GM23338 (cell line): ENCODE data around the gene GRID1. TPM values are rescaled to one million over a fixed set of nuclear protein-coding genes. Genes with fewer than 3 reads are reported as not detected.

Experiments used
- ATAC-seq: fragments of 200-7000 bp; cut with Tn5 transposase; 3 replicates; pipeline ENCODE4 v1.9.1; 2020
- DNase-seq: peaks from one replicate; pipeline ENCODE4 v3.0.0-alpha.2; 2015; ENCODE audit warnings: low spot score
- H2AFZ ChIP-seq: fragments of 200-600 bp; sonication (generic); 2 replicates; pipeline ENCODE4 v1.8.0; 2016; ENCODE audit warnings: antibody characterized with exemption, mild to moderate bottlenecking, moderate library complexity
- H3F3A ChIP-seq: fragments of 200-600 bp; sonication (generic); replicated peaks from 2 replicates; pipeline ENCODE4 v1.8.0; 2017; ENCODE audit warnings: antibody characterized with exemption, mixed run types, low read depth
- H3K27ac ChIP-seq: fragments of 200-600 bp; sonication (generic); 2 replicates; pipeline ENCODE4 v1.6.1; 2016; ENCODE audit warnings: low read depth
- H3K27me3 ChIP-seq: fragments of 200-600 bp; sonication (generic); 2 replicates; pipeline ENCODE4 v1.8.0; 2016; ENCODE audit warnings: mild to moderate bottlenecking, mixed run types, moderate library complexity; ENCODE audit not compliant: insufficient read depth
- H3K36me3 ChIP-seq: fragments of 200-600 bp; sonication (generic); 2 replicates; pipeline ENCODE4 v1.8.0; 2016; ENCODE audit warnings: mild to moderate bottlenecking; ENCODE audit not compliant: insufficient read depth
- H3K4me1 ChIP-seq: fragments of 200-600 bp; sonication (generic); 2 replicates; pipeline ENCODE4 v1.8.0; 2016; ENCODE audit warnings: mild to moderate bottlenecking, moderate library complexity; ENCODE audit not compliant: insufficient read depth
- H3K4me2 ChIP-seq: fragments of 200-600 bp; sonication (generic); 2 replicates; pipeline ENCODE4 v1.7.1; 2017; ENCODE audit warnings: mixed run types
- H3K4me3 ChIP-seq: fragments of 200-600 bp; sonication (generic); 2 replicates; pipeline ENCODE4 v1.6.1; 2016; ENCODE audit warnings: mixed run types
- H3K79me2 ChIP-seq: fragments of 200-600 bp; sonication (generic); replicated peaks from 2 replicates; pipeline ENCODE4 v1.8.0; 2017; ENCODE audit warnings: mild to moderate bottlenecking; ENCODE audit not compliant: insufficient read depth
- H3K9me2 ChIP-seq: fragments of 200-600 bp; sonication (generic); 2 replicates; pipeline ENCODE4 v1.8.0; 2017; ENCODE audit not compliant: insufficient read depth
- H4K20me1 ChIP-seq: fragments of 200-600 bp; sonication (generic); replicated peaks from 2 replicates; pipeline ENCODE4 v1.8.0; 2017; ENCODE audit warnings: mild to moderate bottlenecking; ENCODE audit not compliant: insufficient read depth
- H3K27ac Mint-ChIP-seq: 2 replicates; pipeline ENCODE4 v1.8.0; 2020; ENCODE audit warnings: inconsistent platforms, mild to moderate bottlenecking, moderate library complexity, mixed read lengths
- H3K27me3 Mint-ChIP-seq: 3 replicates; pipeline ENCODE4 v1.8.0; 2022; ENCODE audit warnings: low read depth, mild to moderate bottlenecking, moderate library complexity, mixed read lengths, inconsistent platforms; ENCODE audit not compliant: insufficient read depth, poor library complexity
- H3K36me3 Mint-ChIP-seq: 3 replicates; pipeline ENCODE4 v1.8.0; 2021; ENCODE audit warnings: low read depth, mild to moderate bottlenecking, inconsistent platforms, moderate library complexity, mixed read lengths
- H3K4me1 Mint-ChIP-seq: 3 replicates; pipeline ENCODE4 v1.8.0; 2020; ENCODE audit warnings: mild to moderate bottlenecking, inconsistent platforms, mixed read lengths
- H3K4me3 Mint-ChIP-seq: 3 replicates; pipeline ENCODE4 v1.8.0; 2021; ENCODE audit warnings: moderate library complexity, mild to moderate bottlenecking, inconsistent platforms, mixed read lengths
- H3K9me3 Mint-ChIP-seq: 3 replicates; pipeline ENCODE4 v1.8.0; 2020; ENCODE audit warnings: moderate library complexity, mild to moderate bottlenecking, inconsistent platforms, mixed read lengths
- EZH2 ChIP-seq: fragments of 200-600 bp; sonication (generic); IDR thresholded peaks from one replicate; pipeline ENCODE4 v1.8.0; 2017; ENCODE audit warnings: antibody characterized with exemption, mild to moderate bottlenecking, low read depth; ENCODE audit not compliant: unreplicated experiment
- JUNB ChIP-seq: IDR thresholded peaks from one replicate; pipeline ENCODE4 v1.6.1; 2016; ENCODE audit warnings: antibody characterized with exemption; ENCODE audit not compliant: unreplicated experiment
- NANOG ChIP-seq: IDR thresholded peaks from 2 replicates; pipeline ENCODE4 v1.6.1; 2016; ENCODE audit warnings: antibody characterized with exemption, borderline replicate concordance
- STAT1 ChIP-seq: IDR thresholded peaks from one replicate; pipeline ENCODE4 v1.6.1; 2016; ENCODE audit warnings: antibody characterized with exemption; ENCODE audit not compliant: unreplicated experiment
- ZNF114 ChIP-seq: fragments of 250-450 bp; sonication (Bioruptor Pico); IDR thresholded peaks from 2 replicates; pipeline ENCODE4 v1.5.0; 2020; ENCODE audit warnings: mild to moderate bottlenecking, moderate library complexity
- polyA plus RNA-seq: library from polyadenylated mRNA; unstranded; fragments of >200 nt; fragmentation: Nextera tagmentation; extraction: Ambion mirVana; gene quantifications from 2 replicates; pipeline ENCODE4 v1.2.1, GENCODE V29; 2016
- total RNA-seq: library from RNA; depleted of rRNA; stranded (reverse); fragments of >200 nt; shearing (Covaris generic); gene quantifications from 2 replicates; pipeline ENCODE4 v1.2.3, GENCODE V29; 2014
- TF ChIP-seq, protein P1 (sequence below): fragments of 250-450 bp; sonication (Bioruptor Pico); IDR thresholded peaks from 2 replicates; pipeline ENCODE4 v1.5.0; 2020; ENCODE audit warnings: mild to moderate bottlenecking, moderate library complexity
- TF ChIP-seq, protein P2 (sequence below): IDR thresholded peaks from 2 replicates; pipeline ENCODE4 v1.6.1; 2016; ENCODE audit warnings: antibody characterized with exemption

Gene GRID1
- total and polyA plus RNA-seq, 2 experiments from 2014 or later = 0.14 to 0.15 TPM

DNA sequence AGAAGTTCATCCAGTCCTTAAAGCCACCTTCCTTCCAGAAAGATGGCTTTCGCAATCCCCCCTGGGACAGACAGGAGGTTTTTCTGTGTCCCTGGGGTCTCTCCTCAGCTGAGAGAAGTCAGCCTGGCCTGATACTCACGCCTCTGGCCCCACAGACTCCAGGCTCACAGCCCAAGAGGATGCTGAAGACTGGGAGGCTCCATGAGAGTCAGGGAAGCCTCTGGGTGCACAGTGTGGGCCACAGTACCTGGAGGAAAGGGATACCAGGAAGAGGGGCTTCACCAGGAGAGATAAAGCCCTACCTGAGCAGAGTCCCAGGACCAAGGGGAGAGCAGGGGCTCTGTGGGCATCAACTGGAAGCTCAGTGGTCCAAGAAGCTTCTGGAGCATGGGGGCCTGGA lies 324.4 kb downstream of the GRID1 start:
- no peak overlapping the region for H3K4me3 Mint-ChIP-seq
- H3K27me3 Mint-ChIP-seq = no peaks in the 10 kb centered on the region
- no peaks in the 10 kb centered on the region; the same call in 2 of the 3 replicates for H3K4me1 Mint-ChIP-seq
- H3K36me3 Mint-ChIP-seq = no peaks in the 10 kb centered on the region; the same call in 2 of the 3 replicates
- Histone ChIP-seq H3K79me2 (no peaks in the 10 kb centered on the region), H3K36me3 (no peaks in the 10 kb centered on the region), H3K4me3 (no peak overlapping the region), H3K4me1 (no peaks in the 10 kb centered on the region), H3F3A (no peaks in the 10 kb centered on the region), H2AFZ (no peak overlapping the region), H3K27ac (no peak overlapping the region), H3K4me2 (no peak overlapping the region), H4K20me1 (no peaks in the 10 kb centered on the region), H3K9me2 (no peaks in the 10 kb centered on the region), H3K27me3 (no peaks in the 10 kb centered on the region)
- no peak overlapping the region for H3K27ac Mint-ChIP-seq
- ATAC-seq = no peak
- H3K9me3 Mint-ChIP-seq = peaks cover 84% of the 10 kb centered on the region
- no peak for TF ChIP-seq EZH2
- no peak for TF ChIP-seq NANOG
- no peak for TF ChIP-seq STAT1
- TF ChIP-seq JUNB = no peak
- TF ChIP-seq, protein P1, sequence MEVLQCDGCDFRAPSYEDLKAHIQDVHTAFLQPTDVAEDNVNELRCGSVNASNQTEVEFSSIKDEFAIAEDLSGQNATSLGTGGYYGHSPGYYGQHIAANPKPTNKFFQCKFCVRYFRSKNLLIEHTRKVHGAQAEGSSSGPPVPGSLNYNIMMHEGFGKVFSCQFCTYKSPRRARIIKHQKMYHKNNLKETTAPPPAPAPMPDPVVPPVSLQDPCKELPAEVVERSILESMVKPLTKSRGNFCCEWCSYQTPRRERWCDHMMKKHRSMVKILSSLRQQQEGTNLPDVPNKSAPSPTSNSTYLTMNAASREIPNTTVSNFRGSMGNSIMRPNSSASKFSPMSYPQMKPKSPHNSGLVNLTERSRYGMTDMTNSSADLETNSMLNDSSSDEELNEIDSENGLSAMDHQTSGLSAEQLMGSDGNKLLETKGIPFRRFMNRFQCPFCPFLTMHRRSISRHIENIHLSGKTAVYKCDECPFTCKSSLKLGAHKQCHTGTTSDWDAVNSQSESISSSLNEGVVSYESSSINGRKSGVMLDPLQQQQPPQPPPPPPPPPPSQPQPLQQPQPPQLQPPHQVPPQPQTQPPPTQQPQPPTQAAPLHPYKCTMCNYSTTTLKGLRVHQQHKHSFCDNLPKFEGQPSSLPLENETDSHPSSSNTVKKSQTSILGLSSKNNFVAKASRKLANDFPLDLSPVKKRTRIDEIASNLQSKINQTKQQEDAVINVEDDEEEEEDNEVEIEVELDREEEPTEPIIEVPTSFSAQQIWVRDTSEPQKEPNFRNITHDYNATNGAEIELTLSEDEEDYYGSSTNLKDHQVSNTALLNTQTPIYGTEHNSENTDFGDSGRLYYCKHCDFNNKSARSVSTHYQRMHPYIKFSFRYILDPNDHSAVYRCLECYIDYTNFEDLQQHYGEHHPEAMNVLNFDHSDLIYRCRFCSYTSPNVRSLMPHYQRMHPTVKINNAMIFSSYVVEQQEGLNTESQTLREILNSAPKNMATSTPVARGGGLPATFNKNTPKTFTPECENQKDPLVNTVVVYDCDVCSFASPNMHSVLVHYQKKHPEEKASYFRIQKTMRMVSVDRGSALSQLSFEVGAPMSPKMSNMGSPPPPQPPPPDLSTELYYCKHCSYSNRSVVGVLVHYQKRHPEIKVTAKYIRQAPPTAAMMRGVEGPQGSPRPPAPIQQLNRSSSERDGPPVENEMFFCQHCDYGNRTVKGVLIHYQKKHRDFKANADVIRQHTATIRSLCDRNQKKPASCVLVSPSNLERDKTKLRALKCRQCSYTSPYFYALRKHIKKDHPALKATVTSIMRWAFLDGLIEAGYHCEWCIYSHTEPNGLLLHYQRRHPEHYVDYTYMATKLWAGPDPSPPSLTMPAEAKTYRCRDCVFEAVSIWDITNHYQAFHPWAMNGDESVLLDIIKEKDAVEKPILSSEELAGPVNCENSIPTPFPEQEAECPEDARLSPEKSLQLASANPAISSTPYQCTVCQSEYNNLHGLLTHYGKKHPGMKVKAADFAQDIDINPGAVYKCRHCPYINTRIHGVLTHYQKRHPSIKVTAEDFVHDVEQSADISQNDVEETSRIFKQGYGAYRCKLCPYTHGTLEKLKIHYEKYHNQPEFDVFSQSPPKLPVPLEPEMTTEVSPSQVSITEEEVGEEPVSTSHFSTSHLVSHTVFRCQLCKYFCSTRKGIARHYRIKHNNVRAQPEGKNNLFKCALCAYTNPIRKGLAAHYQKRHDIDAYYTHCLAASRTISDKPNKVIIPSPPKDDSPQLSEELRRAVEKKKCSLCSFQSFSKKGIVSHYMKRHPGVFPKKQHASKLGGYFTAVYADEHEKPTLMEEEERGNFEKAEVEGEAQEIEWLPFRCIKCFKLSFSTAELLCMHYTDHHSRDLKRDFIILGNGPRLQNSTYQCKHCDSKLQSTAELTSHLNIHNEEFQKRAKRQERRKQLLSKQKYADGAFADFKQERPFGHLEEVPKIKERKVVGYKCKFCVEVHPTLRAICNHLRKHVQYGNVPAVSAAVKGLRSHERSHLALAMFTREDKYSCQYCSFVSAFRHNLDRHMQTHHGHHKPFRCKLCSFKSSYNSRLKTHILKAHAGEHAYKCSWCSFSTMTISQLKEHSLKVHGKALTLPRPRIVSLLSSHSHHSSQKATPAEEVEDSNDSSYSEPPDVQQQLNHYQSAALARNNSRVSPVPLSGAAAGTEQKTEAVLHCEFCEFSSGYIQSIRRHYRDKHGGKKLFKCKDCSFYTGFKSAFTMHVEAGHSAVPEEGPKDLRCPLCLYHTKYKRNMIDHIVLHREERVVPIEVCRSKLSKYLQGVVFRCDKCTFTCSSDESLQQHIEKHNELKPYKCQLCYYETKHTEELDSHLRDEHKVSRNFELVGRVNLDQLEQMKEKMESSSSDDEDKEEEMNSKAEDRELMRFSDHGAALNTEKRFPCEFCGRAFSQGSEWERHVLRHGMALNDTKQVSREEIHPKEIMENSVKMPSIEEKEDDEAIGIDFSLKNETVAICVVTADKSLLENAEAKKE (CRISPR knock-in tag) = no peak
- no peak for TF ChIP-seq ZNF114 (CRISPR knock-in tag)
- TF ChIP-seq, protein P2, sequence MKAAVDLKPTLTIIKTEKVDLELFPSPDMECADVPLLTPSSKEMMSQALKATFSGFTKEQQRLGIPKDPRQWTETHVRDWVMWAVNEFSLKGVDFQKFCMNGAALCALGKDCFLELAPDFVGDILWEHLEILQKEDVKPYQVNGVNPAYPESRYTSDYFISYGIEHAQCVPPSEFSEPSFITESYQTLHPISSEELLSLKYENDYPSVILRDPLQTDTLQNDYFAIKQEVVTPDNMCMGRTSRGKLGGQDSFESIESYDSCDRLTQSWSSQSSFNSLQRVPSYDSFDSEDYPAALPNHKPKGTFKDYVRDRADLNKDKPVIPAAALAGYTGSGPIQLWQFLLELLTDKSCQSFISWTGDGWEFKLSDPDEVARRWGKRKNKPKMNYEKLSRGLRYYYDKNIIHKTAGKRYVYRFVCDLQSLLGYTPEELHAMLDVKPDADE = no peak
- no peak for DNase-seq
